ENCODE data around the gene SYNDIG1. TPM values are rescaled to one million over a fixed set of nuclear protein-coding genes. Genes with fewer than 3 reads are reported as not detected.

Gene SYNDIG1
- total RNA-seq, 1 donor from 2014 or later = 0.19 TPM

GRCh38 chr20:24442909-24443308 lies 26.5 kb upstream of the SYNDIG1 start:
- no peak for TF ChIP-seq CTCF (IDR thresholded peaks at IDR 0.05; ENCODE audit: unreplicated experiment)
- no peak overlapping the region for H3K4me3 Mint-ChIP-seq (ENCODE audit: low read depth)
- no peaks in the 10 kb centered on the region for H3K36me3 Mint-ChIP-seq (ENCODE audit: insufficient read depth)
- no peak overlapping the region for H3K27ac Mint-ChIP-seq
- H3K4me1 Mint-ChIP-seq (ENCODE audit: low read depth) = peaks cover 17% of the 10 kb centered on the region
- DNase-seq (ENCODE audit: low spot score, unreplicated experiment) = no peak
- no peaks in the 10 kb centered on the region for H3K9me3 Mint-ChIP-seq (ENCODE audit: low read depth)
- peaks cover 26% of the 10 kb centered on the region for H3K27me3 Mint-ChIP-seq

GRCh38 chr20:24443436-24443835 lies 26.0 kb upstream of the SYNDIG1 start:
- TF ChIP-seq CTCF (IDR thresholded peaks at IDR 0.05; ENCODE audit: unreplicated experiment) = no peak
- Mint-ChIP-seq H3K4me3 (ENCODE audit: low read depth) (no peak overlapping the region), H3K9me3 (ENCODE audit: low read depth) (no peaks in the 10 kb centered on the region), H3K27ac (no peak overlapping the region), H3K36me3 (ENCODE audit: insufficient read depth) (no peaks in the 10 kb centered on the region), H3K4me1 (ENCODE audit: low read depth) (peaks cover 20% of the 10 kb centered on the region), H3K27me3 (peaks cover 24% of the 10 kb centered on the region)
- no peak for DNase-seq (ENCODE audit: low spot score, unreplicated experiment)

GRCh38 chr20:24444526-24445190 lies 24.8 kb upstream of the SYNDIG1 start:
- no peaks in the 10 kb centered on the region for H3K9me3 Mint-ChIP-seq (ENCODE audit: low read depth)
- no peak for DNase-seq (ENCODE audit: low spot score, unreplicated experiment)
- TF ChIP-seq CTCF (IDR thresholded peaks at IDR 0.05; ENCODE audit: unreplicated experiment) = no peak
- H3K4me1 Mint-ChIP-seq (ENCODE audit: low read depth) = peaks cover 20% of the 10 kb centered on the region
- H3K4me3 Mint-ChIP-seq (ENCODE audit: low read depth) = no peak overlapping the region
- H3K27me3 Mint-ChIP-seq = peaks cover 22% of the 10 kb centered on the region
- H3K36me3 Mint-ChIP-seq (ENCODE audit: insufficient read depth) = no peaks in the 10 kb centered on the region
- H3K27ac Mint-ChIP-seq = no peak overlapping the region

- TF ChIP-seq CTCF (IDR thresholded peaks at IDR 0.05; ENCODE audit: unreplicated experiment) = no peak
- Mint-ChIP-seq H3K27me3 (peaks cover 22% of the 10 kb centered on the region), H3K4me1 (ENCODE audit: low read depth) (peaks cover 23% of the 10 kb centered on the region), H3K36me3 (ENCODE audit: insufficient read depth) (no peaks in the 10 kb centered on the region), H3K9me3 (ENCODE audit: low read depth) (no peaks in the 10 kb centered on the region), H3K27ac (no peak overlapping the region), H3K4me3 (ENCODE audit: low read depth) (no peak overlapping the region)
- DNase-seq (ENCODE audit: low spot score, unreplicated experiment) = no peak
Measured at GRCh38 chr20:24445510-24446170, 23.8 kb upstream of the SYNDIG1 start.

- Mint-ChIP-seq H3K9me3 (ENCODE audit: low read depth) (no peaks in the 10 kb centered on the region), H3K27me3 (peaks cover 21% of the 10 kb centered on the region), H3K36me3 (ENCODE audit: insufficient read depth) (no peaks in the 10 kb centered on the region), H3K4me3 (ENCODE audit: low read depth) (no peak overlapping the region), H3K4me1 (ENCODE audit: low read depth) (peaks cover 23% of the 10 kb centered on the region), H3K27ac (no peak overlapping the region)
- DNase-seq (ENCODE audit: low spot score, unreplicated experiment) = no peak
- no peak for TF ChIP-seq CTCF (IDR thresholded peaks at IDR 0.05; ENCODE audit: unreplicated experiment)
Measured at GRCh38 chr20:24446811-24447210, 22.6 kb upstream of the SYNDIG1 start.

All from progenitor cell of endocrine pancreas (in vitro differentiated cells).